Stimulated activated naive CD4-positive, alpha-beta T cell treated with Interleukin-2 at 50 U/mL for 16 hours (primary cell): Measurements from ENCODE around the gene MKI67.

Source experiments
- DNase-seq: peaks from one replicate; lab custom pipeline; 2025; lab: John Stamatoyannopoulos, UW

MKI67 gene

DNA sequence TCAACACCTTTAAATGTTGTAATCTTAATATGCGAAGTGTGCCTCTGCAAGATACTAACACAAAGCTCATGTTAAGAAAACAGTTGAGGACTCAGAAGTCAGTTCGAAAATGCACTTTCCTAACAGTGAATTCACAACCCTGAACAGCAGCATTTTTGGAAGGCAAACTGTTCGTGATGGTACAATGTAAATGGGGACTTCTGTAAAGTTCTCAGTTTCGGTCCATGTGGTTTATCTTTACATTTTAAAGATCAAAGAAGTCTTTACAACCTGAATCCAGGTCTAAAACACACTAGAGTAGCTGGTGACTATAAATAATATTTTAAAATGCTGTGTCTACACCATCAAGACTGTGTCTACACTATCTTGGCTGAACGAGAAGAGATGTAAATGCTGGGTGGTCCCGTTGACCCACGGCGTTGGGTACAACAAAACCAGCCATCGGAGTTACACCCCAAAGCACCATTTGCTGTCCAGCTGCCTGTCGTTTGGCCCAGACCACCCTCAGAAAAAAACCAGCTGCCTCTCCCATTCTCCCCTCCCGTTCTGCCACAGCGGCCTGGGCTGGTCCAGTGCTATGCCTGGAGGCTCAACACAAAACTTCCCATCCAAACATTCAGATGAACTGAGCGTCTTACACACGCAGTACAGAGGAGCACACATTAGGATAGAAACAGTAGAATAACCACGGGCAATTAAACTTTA is 42.9 kb downstream of the MKI67 start:
- no peak for DNase-seq

DNA sequence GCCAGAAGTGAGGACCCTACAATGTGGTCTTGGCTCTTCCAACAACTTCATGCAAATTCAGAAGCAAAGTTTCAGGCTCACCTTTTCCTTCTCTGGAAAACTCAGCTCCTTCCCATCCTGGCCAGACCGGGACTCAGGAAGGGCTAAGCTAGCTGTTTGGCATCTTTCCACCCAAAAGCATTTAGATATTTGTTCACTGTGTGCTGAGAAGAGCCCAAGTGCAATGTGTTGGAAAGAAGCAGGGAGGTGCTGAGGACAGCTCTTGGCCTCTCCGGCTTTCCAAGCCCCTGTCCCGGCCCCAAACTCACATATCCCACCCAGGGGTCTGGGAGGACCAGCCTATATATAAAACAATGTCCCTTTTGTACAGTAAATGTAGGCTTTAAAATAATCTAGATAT is 44.5 kb downstream of the MKI67 start:
- no peak for DNase-seq

DNA sequence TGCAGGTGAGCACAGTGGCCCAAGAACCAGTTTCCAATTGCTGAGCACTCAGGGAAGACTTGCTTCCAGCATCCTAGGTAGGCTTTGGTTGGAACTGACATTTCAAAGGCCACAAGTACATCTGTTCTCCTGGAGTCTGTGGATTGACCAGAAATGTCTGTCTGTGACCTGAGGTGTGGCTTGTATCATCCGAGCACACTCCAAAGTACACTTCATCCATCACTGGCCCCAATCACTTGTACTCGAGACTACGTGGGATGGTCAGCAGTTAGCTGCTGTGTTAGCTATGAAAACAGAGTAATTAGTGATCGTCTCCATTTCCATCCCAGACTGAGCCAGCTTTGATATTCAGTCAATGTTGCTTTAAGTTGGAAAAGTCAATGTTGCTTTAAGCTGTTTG is 45.0 kb downstream of the MKI67 start:
- DNase-seq: no peak

DNA sequence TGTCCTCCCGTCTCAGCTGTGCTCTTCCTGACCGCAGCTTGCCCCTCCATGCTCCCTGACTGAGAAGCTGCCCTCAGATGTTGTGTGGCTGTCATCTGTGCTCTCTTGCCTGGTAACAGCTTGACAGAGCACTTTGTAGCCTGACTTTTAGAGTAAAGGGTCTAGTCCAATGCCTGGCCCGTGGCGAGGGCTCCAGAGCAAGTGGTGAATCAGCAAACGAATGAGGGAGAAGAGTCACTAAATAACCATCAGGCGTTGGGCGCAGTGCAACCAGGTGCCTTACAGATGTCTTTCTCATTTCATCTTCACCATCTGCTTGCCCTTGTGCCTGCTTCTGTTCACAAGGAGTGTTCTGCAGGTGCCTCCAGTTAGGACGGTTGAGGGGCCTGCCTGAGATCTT is 45.6 kb downstream of the MKI67 start:
- DNase-seq: no peak

DNA sequence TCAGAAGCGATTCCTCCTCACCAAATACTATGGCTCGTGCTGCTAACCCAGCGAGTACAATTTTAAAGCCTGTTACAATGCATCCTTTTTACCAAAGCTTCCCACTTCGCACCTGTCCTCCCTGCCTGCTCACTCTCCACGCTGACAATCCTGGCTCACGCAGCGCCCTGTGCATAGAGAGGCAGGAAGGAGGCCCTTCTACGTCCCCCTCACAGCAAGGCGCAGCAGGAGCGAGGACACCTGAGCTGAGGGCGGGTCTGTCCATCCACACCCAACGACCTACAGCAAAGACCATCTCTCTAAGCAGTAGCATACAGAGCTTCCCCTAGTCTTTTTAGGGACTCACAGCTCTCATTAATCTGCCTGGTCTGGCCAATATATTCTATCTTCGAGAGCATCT is 46.0 kb downstream of the MKI67 start:
- DNase-seq: no peak

DNA sequence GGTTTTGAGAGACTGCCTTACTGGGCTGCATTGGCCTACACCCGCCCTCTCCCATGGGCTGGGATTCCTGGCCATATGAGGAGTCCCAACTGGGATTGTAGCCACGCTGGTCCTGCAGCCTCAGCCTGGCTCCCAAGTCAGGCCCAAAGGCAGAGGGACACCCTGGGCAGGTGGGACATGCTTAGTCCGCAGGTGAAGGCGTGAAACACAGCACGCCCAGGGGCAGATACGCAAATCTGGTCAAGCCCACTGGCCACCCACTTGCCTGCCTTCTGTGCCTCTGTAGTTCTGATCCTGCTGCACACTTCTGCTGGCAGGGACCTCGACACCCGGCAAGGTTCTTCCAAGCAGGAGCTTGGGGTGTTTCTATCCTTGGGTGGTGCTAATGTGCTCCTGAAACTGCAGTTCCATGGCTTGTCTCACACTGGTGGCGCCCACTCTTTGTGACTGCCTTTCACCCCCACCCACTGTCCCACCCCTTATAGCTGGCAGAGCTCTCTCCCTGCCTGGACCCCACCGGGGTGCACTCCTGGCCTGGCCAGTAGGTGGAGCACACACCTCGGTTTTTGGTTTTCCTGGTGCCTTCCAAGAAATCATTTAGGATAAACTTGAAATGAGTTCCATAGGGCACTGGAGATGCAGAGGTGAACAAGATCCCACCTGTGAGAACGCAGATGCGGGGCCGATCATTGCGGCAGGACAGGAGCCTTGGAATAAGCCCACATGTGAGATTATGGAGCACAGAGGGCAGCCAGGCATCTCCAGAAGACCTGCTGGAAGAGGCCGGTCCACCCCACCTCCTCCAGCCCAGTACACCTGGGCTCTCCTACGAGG is 47.9 kb downstream of the MKI67 start:
- DNase-seq: peak; percentile 12

DNA sequence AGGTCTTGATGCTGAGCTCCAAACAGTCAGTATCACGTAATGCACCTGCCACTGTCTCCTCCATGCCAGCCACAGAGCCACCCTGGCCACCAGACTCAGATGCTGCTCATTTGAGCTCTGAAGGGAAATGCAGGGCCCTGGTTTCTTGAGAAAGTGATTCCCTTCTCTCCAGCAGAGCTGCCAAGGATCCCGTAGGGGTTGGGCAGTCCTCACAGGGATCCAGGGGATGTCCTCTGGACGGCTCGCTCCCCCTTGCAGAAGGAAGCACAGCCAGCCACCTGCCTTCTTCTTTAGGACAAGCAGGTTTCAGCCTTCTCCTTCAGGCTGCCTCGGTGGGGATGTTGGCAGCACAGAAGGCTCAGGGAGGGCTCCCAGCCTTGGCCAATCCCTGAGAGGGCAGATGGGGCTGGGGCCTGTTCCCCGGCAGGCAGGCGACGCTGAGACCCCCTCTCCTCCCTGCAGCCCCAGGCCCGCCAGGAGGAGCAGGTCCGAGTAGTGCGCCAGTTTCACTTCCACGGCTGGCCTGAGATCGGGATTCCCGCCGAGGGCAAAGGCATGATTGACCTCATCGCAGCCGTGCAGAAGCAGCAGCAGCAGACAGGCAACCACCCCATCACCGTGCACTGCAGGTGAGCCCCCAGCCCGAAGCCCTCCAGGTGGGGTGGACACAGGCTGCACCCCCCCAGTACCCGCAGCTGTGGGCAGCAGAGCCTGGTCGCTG is 48.9 kb downstream of the MKI67 start:
- no peak for DNase-seq

DNA sequence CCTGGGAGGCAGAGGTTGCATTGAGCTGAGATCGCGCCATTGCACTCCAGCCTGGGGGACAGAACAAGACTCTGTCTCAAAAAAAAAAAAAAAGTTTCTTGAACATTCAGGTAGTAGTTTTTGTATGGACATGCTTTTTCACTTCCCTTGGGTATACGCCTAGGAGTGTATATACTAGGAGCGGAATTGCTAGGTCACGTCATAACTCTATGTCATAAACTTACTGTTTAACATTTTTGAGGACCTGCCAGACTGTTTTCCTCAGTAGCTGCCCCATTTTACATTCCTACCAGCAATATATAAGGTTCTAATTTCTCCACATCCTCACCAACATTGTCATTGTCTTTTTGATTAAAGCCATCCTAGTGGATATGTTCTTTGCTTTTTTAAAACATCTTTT is 51.6 kb downstream of the MKI67 start:
- no peak for DNase-seq

DNA sequence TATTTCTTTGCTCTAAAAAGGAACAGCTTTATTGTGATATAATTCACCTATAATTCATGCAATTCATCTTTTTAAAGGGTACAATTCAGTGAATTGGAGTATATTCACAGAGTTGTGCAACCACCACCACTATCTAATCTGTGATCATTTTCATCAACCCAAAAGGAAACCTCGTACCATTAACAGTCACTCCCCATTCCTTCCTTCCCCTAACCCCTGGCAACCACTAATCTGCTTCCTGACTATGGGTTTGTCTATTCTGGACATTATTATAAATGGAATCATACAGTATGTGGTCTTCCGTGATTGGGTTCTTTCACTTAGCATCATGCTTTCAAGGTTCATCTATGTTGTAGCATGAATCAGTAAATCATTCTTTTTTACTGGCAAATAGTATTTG is 52.3 kb downstream of the MKI67 start:
- no peak for DNase-seq

DNA sequence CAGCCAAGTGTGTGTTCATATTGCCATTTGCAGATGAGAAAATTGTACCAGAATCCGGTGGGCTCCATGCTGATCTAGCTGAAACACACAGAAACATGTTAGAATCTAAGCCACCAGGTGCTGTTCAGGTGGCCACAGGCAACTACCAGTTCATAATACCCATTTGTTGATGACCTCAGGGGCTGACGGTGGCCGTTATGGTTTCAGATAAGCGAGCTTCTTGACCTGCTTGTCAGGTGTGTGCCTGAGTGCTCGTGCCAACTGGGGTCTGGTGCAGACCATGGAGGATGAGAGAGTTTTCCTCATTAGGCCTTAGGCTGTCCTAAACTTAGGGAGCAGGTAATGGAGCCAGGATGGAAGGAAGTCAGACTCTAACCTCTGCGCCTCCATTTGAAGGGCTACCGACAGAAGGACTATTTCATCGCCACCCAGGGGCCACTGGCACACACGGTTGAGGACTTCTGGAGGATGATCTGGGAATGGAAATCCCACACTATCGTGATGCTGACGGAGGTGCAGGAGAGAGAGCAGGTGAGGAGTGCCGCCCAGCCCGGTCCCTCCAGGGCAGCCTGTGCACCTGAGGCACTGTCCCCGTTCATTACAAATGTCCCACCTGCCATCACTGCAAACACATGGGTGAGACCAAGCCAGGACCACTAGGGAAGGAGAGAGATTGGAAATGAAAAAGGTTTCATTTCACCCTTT is 53.1 kb downstream of the MKI67 start:
- DNase-seq: no peak

DNA sequence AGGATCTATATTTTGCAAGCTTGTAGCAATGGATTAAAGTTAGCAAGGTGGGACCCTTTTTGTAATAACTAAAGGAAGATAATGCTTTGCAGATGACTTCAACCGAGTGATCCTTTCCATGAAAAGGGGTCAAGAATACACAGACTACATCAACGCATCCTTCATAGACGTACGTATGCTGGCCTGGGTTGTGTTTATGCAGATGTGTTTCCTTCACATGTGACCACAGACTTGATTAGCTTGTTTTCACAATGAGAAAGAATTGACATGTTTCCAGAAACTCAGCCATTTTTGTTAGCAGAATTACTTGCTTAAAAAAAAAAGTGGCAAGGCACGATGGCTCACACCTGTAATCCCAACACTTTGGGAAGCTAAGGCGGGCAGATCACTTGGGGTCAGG is 54.2 kb downstream of the MKI67 start:
- DNase-seq: no peak

DNA sequence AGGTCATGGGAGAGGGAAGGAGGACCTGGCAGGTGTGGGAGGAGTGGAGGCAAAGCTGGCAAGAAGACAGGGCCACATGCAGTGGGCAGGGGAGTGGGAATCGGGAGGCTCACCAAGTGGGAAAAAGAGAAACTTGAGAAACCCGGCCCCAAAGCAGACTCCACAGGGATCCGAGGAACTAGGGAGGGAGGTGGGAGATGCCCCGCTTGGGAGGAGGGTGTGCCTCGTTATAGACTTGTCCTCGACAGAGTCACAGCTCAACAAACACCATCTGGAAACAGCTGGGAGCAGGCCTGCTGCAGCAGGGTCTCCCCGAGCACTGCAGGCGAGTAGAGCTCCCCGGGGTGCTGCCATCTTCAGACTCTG is 54.8 kb downstream of the MKI67 start:
- no peak for DNase-seq

DNA sequence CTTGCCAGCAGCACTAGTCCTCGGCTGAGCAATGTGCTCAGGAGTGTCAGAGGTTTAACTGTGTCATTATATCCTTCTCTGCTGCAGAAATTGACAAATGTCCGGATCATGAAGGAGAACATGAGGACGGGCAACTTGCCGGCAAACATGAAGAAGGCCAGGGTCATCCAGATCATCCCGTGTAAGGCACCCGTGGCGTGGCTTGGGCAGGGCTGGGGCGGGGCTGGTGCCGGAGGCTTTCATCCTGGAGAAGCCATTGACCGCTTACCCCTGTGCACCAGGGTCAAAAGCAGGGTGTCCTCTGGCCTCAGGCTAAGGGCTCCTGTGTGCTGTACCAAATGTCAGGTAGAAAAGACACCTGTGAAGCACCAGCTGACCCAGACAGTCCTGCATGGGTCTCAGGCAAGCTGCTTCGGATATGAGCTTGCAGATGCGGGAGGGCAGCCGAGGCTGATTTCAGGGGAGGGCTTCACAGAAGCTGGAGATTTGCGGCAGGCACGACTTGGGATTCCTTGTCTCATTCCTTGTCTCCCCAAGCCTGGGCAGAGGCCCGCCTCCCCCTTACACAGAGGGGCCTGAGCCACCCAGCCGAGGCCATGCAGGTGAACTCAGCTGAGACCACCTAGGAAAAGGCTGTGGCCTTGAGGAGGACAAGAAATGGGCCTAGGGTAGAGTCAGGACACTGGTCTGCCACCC is 55.4 kb downstream of the MKI67 start:
- no peak for DNase-seq

DNA sequence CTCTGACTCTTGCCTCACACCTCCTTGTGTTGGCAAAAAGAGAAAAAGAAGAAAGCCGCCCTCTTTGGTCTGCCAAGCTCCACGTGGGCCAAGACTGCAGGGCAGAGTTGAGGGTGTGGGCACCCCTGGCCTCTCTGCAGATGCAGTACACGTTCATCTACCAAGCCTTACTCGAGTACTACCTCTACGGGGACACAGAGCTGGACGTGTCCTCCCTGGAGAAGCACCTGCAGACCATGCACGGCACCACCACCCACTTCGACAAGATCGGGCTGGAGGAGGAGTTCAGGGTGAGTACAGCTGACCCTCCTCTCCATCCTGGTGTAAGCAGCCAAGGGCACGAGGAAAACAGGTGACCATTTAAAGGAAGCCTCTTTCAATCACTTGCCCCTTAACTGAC is 56.1 kb downstream of the MKI67 start:
- DNase-seq: no peak

DNA sequence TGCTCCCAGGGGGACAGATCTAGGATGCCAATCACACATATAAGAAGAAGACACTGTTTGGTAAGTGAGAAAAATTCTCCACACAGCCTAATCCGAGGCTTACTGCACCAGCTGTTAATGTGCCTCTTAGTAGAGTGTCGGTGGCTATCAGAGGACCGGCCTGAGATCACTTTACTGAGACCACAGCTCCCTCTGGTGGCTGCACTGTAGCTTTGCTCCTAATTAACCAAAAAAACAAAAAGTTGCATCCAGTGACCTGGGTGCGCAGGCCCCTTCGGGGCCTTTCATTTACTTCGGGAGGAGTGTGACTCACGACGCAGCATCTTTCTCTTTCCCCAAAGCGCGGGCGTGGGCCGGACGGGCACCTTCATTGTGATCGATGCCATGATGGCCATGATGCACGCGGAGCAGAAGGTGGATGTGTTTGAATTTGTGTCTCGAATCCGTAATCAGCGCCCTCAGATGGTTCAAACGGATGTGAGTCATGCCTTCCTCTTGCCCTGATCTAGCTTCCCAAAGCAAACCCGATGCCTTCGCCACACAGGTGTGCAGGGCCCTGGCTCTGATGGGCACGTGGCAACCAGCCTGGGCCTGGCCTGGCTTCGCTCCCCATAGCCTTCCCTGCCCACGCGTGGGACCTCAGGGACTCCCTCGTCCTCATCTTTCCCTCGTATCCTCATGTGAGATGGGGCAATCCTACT is 56.7 kb downstream of the MKI67 start:
- DNase-seq: peak; percentile 78

DNA sequence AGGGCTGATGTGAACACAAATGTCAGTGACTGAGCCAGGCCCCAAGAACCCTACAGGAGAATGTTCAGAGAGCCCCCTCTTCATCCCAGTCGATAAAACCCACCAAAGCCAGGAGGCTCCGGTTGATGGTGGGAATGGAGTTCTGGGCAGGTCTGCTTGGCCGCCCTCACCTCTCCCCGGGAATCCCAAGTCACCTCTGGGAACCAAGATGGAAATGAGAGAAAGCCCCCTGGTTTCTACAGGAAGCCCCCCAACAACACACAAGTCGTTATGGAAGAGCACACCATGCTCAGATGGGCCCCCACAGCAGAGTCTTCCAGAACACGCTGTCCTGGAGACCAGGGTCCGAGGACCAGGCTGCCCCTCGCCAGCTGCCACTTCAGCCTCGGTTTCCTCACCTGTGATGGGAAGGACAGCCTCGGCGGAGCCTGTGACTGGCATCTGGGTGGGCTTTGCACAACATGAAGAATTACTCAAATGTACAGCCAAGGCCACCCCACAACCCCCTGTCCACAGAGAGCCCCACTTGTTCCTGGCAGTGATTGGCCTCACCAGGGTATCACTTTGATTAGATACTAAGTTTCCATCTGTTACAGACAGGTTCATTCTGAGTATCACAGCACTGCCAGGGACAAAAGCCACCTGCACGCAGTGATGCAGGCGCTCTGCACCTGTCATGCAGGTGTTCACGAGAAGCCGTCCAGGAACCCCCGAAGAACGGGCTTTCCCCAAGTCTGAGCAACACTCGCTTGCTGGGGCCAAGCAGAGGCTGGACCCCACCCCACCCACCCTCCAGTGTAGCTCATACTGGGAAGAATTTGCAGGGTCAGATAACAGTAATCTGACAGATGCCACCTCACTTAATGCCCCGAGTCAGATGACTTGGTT is 57.6 kb downstream of the MKI67 start:
- DNase-seq: no peak

DNA sequence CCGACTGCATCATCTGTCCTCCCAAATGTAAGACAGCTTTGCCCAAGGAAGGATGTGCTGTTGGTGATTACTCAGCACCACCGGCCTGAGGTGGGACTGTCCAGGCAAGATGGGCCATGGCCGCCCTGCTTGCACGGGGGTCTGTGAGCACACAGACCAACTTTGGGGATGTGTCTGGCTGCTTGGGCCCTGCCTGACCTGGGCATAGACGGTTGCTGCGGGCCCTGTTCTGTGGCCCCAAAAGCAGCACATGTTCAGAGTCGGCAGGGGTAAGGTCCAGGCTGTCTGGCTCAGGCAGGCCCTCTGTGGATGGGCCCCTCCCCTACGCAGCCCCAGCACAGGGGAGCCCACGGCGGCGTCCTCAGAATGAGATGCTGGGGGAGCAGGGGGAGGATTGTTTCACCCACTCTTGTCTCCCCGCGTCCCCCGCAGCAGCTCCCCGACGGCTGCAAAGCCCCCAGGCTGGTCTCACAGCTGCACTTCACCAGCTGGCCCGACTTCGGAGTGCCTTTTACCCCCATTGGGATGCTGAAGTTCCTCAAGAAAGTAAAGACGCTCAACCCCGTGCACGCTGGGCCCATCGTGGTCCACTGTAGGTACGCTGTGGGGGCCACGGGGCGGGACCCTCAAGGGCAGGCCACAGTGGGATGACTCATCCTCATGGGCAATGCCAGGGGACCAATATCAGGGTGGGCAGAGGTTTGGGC is 58.4 kb downstream of the MKI67 start:
- no peak for DNase-seq

DNA sequence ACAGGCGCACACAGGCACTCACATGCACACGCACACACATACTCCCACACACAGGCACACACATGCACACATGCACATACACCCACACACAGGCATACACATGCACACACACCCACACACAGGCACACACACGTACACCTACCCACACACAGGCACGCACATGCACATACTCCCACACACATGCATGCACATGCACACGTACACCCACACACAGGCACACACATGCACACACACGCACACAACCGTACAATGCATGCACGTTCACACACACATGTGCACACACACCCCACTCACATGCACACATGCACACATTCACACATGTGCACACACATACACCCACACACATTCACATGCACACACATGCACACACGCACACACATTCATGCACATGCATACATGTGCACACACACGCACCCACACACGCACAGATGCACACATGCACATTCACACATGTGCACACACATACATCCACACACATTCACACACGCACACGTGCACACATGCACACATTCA is 59.3 kb downstream of the MKI67 start:
- no peak for DNase-seq

DNA sequence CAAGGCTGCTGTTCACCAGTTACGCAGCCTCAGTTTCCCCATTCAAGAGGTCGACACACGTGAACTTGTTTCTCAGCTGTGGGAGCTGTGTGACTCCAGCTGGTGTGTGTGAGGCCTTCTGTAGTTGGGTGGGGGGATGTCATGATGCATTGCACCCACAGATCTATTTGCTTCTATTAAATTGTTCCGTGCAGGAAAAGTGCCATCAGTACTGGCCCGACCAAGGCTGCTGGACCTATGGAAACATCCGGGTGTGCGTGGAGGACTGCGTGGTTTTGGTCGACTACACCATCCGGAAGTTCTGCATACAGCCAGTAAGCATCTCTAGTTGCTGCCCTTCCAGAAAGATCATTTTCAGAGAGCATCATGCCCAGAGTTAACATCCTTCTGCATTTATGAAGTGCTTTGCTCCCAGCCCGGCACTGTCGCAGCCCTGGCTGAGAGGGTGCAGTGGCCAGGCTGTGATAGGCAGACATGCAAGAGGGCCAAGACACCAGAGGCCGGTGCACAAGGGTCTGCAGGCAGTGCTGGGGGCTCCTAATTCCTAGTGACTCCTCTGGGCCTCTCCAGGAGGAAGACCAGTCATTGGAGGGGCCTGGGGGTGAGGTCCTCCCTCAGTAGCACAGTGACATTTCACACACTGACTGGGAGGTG is 60.2 kb downstream of the MKI67 start:
- DNase-seq: no peak
